HCT116 (cell line): ENCODE data around the gene SLC25A12. TPM values are rescaled to one million over a fixed set of nuclear protein-coding genes. Genes with fewer than 3 reads are reported as not detected.

Source experiments
- ATAC-seq: fragments of 200-7000 bp; cut with Tn5 transposase; 2 replicates; pipeline ENCODE4 v1.9.1; 2020; ENCODE audit warnings: mild to moderate bottlenecking, moderate library complexity
- BruUV-seq: library from RNA; stranded (reverse); fragments of 400-500 nt; replicated peaks from 2 replicates; lab custom pipeline; 2021; lab: Mats Ljungman, UMichigan
- CTCF ChIA-PET: fragments of 300-600 bp; sonication (Branson Sonifier 250); formaldehyde crosslinking; loops from one replicate; lab custom pipeline; 2021; ENCODE audit warnings: antibody characterized with exemption; lab: Charles Lee
- POLR2A ChIA-PET: fragments of 300-600, 350-600 bp; sonication (Branson Sonifier 250); formaldehyde crosslinking; loops from one replicate; lab custom pipeline; 2021; ENCODE audit warnings: antibody characterized with exemption; lab: Charles Lee
- RAD21 ChIA-PET, 2 experiments: fragments of 300-600 bp; sonication (Branson Sonifier 250); formaldehyde crosslinking; loops; one replicate each; lab custom pipeline; 2023; ENCODE audit warnings: low total read pairs in 2 of 2; ENCODE audit not compliant: uncharacterized antibody in 2 of 2, unreplicated experiment in 2 of 2, low non-redundant PET in 1 of 2; lab: Charles Lee
- DNase-seq: peaks from one replicate; pipeline ENCODE4 v3.0.0-alpha.2; 2010; ENCODE audit warnings: low read depth, low spot score
- H2AFZ ChIP-seq: fragments of 200-600 bp; shearing (Covaris generic), sonication (generic); 2 replicates; pipeline ENCODE4 v1.6.1; 2017; ENCODE audit warnings: low read depth, mixed run types, mixed read lengths, antibody characterized with exemption, low read length; ENCODE audit not compliant: poor library complexity, severe bottlenecking
- H3K27ac ChIP-seq: 2 replicates; pipeline ENCODE4 v1.5.1; 2012; ENCODE audit warnings: low read depth, low read length
- H3K27me3 ChIP-seq: fragments of 200-600 bp; sonication (generic); 2 replicates; pipeline ENCODE4 v1.6.1; 2016; ENCODE audit warnings: mixed run types, low read length, mixed read lengths; ENCODE audit not compliant: insufficient read depth
- H3K36me3 ChIP-seq, 2 experiments: fragments of 200-500 bp in 1 of 2; fragments of 200-600 bp in 1 of 2; sonication (Bioruptor generic) in 1 of 2; sonication (generic) in 1 of 2; 2 replicates each; pipeline versions ENCODE4 v1.5.1 to v1.6.1; 2014 to 2016; ENCODE audit warnings: low read length in 2 of 2, inconsistent platforms in 1 of 2, mixed read lengths in 1 of 2, mixed run types in 1 of 2; ENCODE audit not compliant: insufficient read depth in 2 of 2, control insufficient read depth in 1 of 2
- H3K4me1 ChIP-seq, 2 experiments: fragments of 200-600 bp in 1 of 2; sonication (generic) in 1 of 2; 2 replicates each; pipeline versions ENCODE4 v1.5.1 to v1.6.1; 2012 to 2017; ENCODE audit warnings: low read length in 2 of 2, inconsistent platforms in 1 of 2, mild to moderate bottlenecking in 1 of 2, mixed read lengths in 1 of 2, mixed run types in 1 of 2, moderate library complexity in 1 of 2; ENCODE audit not compliant: insufficient read depth in 2 of 2, control insufficient read depth in 1 of 2
- H3K4me2 ChIP-seq: fragments of 200-600 bp; sonication (generic); 2 replicates; pipeline ENCODE4 v1.6.1; 2017; ENCODE audit warnings: mixed run types, low read length, mixed read lengths
- H3K4me3 ChIP-seq, 2 experiments: fragments of 200-600 bp in 1 of 2; sonication (generic) in 1 of 2; replicated peaks in 1 of 2; 2 replicates each; pipeline ENCODE4 v1.5.1; 2011 to 2016; ENCODE audit warnings: low read length in 2 of 2, control low read depth in 1 of 2, low read depth in 1 of 2, mild to moderate bottlenecking in 1 of 2, mixed read lengths in 1 of 2, mixed run types in 1 of 2
- H3K79me2 ChIP-seq: fragments of 200-600 bp; sonication (generic); 2 replicates; pipeline ENCODE4 v1.6.1; 2017; ENCODE audit warnings: mild to moderate bottlenecking, mixed run types, low read length, moderate library complexity, mixed read lengths; ENCODE audit not compliant: insufficient read depth
- H3K9ac ChIP-seq: fragments of 200-600 bp; sonication (generic); 2 replicates; pipeline ENCODE4 v1.6.1; 2016; ENCODE audit warnings: low read length, mixed read lengths
- H3K9me2 ChIP-seq: fragments of 200-600 bp; sonication (generic), shearing (Covaris generic); 2 replicates; pipeline ENCODE4 v1.6.1; 2017; ENCODE audit warnings: mixed run types, mild to moderate bottlenecking, moderate library complexity; ENCODE audit not compliant: insufficient read depth
- H3K9me3 ChIP-seq, 2 experiments: fragments of 200-500 bp in 1 of 2; fragments of 200-600 bp in 1 of 2; sonication (Bioruptor generic) in 1 of 2; sonication (generic) in 1 of 2; 2 replicates each; pipeline ENCODE4 v1.6.1; 2014 to 2017; ENCODE audit warnings: low read length in 2 of 2, mixed read lengths in 2 of 2, inconsistent platforms in 1 of 2, low read depth in 1 of 2, mild to moderate bottlenecking in 1 of 2, mixed run types in 1 of 2, moderate library complexity in 1 of 2; ENCODE audit not compliant: control insufficient read depth in 1 of 2, insufficient read depth in 1 of 2
- H4K20me1 ChIP-seq: fragments of 200-600 bp; sonication (generic), shearing (Covaris generic); 2 replicates; pipeline ENCODE4 v1.6.1; 2017; ENCODE audit warnings: mixed run types, mild to moderate bottlenecking, moderate library complexity; ENCODE audit not compliant: insufficient read depth
- CBX3 ChIP-seq: IDR thresholded peaks from 2 replicates; pipeline ENCODE4 v1.6.1; 2012; ENCODE audit warnings: low read depth
- ELF1 ChIP-seq: IDR thresholded peaks from 2 replicates; pipeline ENCODE4 v1.6.1; 2012; ENCODE audit warnings: low read depth, borderline replicate concordance
- POLR2A ChIP-seq: IDR thresholded peaks from 2 replicates; pipeline ENCODE4 v1.7.0; 2011; ENCODE audit warnings: borderline replicate concordance; ENCODE audit not compliant: insufficient read depth, insufficient read length; ENCODE audit errors: extremely low read depth
- REST ChIP-seq: IDR thresholded peaks from 2 replicates; pipeline ENCODE4 v1.6.1; 2012; ENCODE audit warnings: low read depth
- YY1 ChIP-seq: IDR thresholded peaks from 2 replicates; pipeline ENCODE4 v1.6.1; 2011; ENCODE audit warnings: low read length, low read depth, moderate library complexity, mild to moderate bottlenecking; ENCODE audit not compliant: insufficient replicate concordance; ENCODE audit errors: extremely low read depth
- ZNF274 ChIP-seq: fragments of 200-500 bp; sonication (Bioruptor generic); IDR thresholded peaks from 2 replicates; pipeline ENCODE4 v1.6.1; 2014; ENCODE audit warnings: mild to moderate bottlenecking, low read depth, low read length, inconsistent platforms
- intact Hi-C: fragments of 100-400 bp; cut with micrococcal nuclease; formaldehyde crosslinking; loops from 2 replicates; pipeline ENCODE4 v1.10.0; 2022
- total RNA-seq: library from RNA; stranded (reverse); gene quantifications from one replicate; pipeline ENCODE4 v1.2.1, GENCODE V29; 2021; ENCODE audit not compliant: unreplicated experiment
- TF ChIP-seq, protein P1 (sequence below): IDR thresholded peaks from 2 replicates; pipeline ENCODE4 v1.6.1; 2012

The SLC25A12 gene
- total RNA-seq, 1 experiment from 2014 or later, result 16.0 TPM

DNA sequence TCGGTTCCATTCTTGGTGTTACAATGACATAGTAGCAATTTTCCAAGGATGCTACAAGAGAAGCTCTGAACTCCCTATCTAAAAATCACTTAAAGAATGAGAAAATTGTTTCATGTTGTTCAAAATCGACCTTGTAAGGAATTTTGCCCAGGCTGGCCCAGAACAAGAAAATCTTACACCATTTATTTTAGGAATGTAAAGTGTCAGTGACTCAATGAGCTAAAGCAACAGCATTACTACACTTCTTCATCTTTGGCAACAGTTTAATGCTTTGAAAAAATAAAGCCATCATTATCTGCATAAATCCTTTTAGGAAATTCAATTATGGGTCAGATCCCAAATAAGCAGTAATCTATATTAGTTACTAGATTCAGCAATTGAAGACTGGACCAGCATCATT, 38.6 kb downstream of the SLC25A12 start:
- Histone ChIP-seq H3K4me1 (no peaks in the 10 kb centered on the region), H3K27me3 (no peaks in the 10 kb centered on the region), H4K20me1 (no peaks in the 10 kb centered on the region), H2AFZ (no peak overlapping the region), H3K9me3 (no peaks in the 10 kb centered on the region), H3K36me3 (no peaks in the 10 kb centered on the region), H3K9ac (no peak overlapping the region), H3K4me2 (no peak overlapping the region), H3K9me2 (no peaks in the 10 kb centered on the region), H3K4me3 (no peak overlapping the region), H3K79me2 (no peaks in the 10 kb centered on the region), H3K27ac (no peak overlapping the region)
- ChIA-PET CTCF (no interaction called here), POLR2A (no interaction called here), RAD21 (no interaction called here)
- DNase-seq (no peak), ATAC-seq (no peak)
- BruUV-seq, result no TSS peak
- TF ChIP-seq CBX3 (no peak), REST (no peak), ZNF274 (no peak), POLR2A (no peak), YY1 (no peak), ELF1 (no peak)
- TF ChIP-seq, protein P1, sequence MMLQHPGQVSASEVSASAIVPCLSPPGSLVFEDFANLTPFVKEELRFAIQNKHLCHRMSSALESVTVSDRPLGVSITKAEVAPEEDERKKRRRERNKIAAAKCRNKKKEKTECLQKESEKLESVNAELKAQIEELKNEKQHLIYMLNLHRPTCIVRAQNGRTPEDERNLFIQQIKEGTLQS, result no peak
- intact Hi-C loops, result no loop called here
